Uterus (tissue), 4 donors: ENCODE data around the gene ARHGEF10L. TPM values are rescaled to one million over a fixed set of nuclear protein-coding genes. Genes with fewer than 3 reads are reported as not detected.

Source experiments
- DNase-seq, 2 donors: peaks; one replicate each; pipeline ENCODE4 v3.0.0-alpha.2; 2019 to 2020
- H3K27ac ChIP-seq, 2 donors: fragments of 200-600 bp; sonication (generic); 1 replicate in 1 of 2; 2 replicates in 1 of 2; pipeline ENCODE4 v1.5.1; 2016 to 2018
- H3K27me3 ChIP-seq, 2 donors: fragments of 200-600 bp; sonication (generic); one replicate each; pipeline ENCODE4 v1.5.1; 2018 to 2019; ENCODE audit warnings: control low read depth in 1 of 2
- H3K36me3 ChIP-seq, 2 donors: fragments of 200-600 bp; sonication (generic); one replicate each; pipeline ENCODE4 v1.5.1; 2019; ENCODE audit warnings: control low read depth in 1 of 2
- H3K4me1 ChIP-seq, 2 donors: fragments of 200-600 bp; sonication (generic); one replicate each; pipeline ENCODE4 v1.5.1; 2018 to 2019; ENCODE audit warnings: control low read depth in 1 of 2
- H3K4me3 ChIP-seq, 2 donors: fragments of 200-600 bp; sonication (generic); 1 replicate in 1 of 2; 2 replicates in 1 of 2; pipeline ENCODE4 v1.5.1; 2018 to 2019; ENCODE audit warnings: mild to moderate bottlenecking in 1 of 2
- H3K9me3 ChIP-seq, 2 donors: fragments of 200-600 bp; sonication (generic); one replicate each; pipeline ENCODE4 v1.5.1; 2019; ENCODE audit warnings: control low read depth in 1 of 2
- CTCF ChIP-seq, 4 experiments: fragments of 200-600 bp in 2 of 4; fragments of 450-650 bp in 2 of 4; sonication (generic) in 2 of 4; IDR thresholded peaks; one replicate each; pipeline ENCODE4 v1.5.1; 2016 to 2019; ENCODE audit warnings: antibody characterized with exemption in 4 of 4, mild to moderate bottlenecking in 2 of 4, moderate library complexity in 1 of 4
- POLR2A ChIP-seq, 2 donors: fragments of 450-650 bp; IDR thresholded peaks; one replicate each; pipeline ENCODE4 v1.6.1; 2016; ENCODE audit warnings: antibody characterized with exemption in 2 of 2, mild to moderate bottlenecking in 1 of 2, moderate library complexity in 1 of 2
- intact Hi-C: fragments of 100-400 bp; cut with DNase I; formaldehyde crosslinking; loops from one replicate; pipeline ENCODE4 v1.15.1; 2023; ENCODE audit warnings: low total_unique reads
- total RNA-seq, 4 donors: library from RNA; depleted of rRNA in 3 of 4; stranded (reverse); fragments of >200 nt in 3 of 4; gene quantifications; one replicate each; pipeline versions ENCODE4 v1.1.0 to v1.2.4, GENCODE V29; 2014 to 2023
- donor health status: DM: yes; HTN: yes; CAD: no.

ARHGEF10L gene
- total RNA-seq, 4 donors from 2014 or later: 5.6 to 61.9 (median 19.1) TPM

- no peaks in the 10 kb centered on the region for H3K4me1 ChIP-seq
- H3K4me3 ChIP-seq: no peak overlapping the region
- intact Hi-C loops: no loop called here
- H3K9me3 ChIP-seq: no peaks in the 10 kb centered on the region
- H3K27ac ChIP-seq: no peak overlapping the region
- no peak for TF ChIP-seq CTCF (IDR thresholded peaks at IDR 0.05)
- TF ChIP-seq POLR2A (IDR thresholded peaks at IDR 0.05): no peak
- H3K36me3 ChIP-seq: no peaks in the 10 kb centered on the region
- no peak for DNase-seq
- no peaks in the 10 kb centered on the region for H3K27me3 ChIP-seq
Measured at GRCh38 chr1:17665950-17666720, 126.6 kb downstream of the ARHGEF10L start.

GRCh38 chr1:17667641-17668040 lies 128.1 kb downstream of the ARHGEF10L start:
- Histone ChIP-seq H3K4me1 (no peaks in the 10 kb centered on the region), H3K9me3 (no peaks in the 10 kb centered on the region), H3K36me3 (no peaks in the 10 kb centered on the region), H3K27ac (no peak overlapping the region), H3K4me3 (no peak overlapping the region), H3K27me3 (no peaks in the 10 kb centered on the region)
- intact Hi-C loops: no loop called here
- TF ChIP-seq CTCF (IDR thresholded peaks at IDR 0.05) (no peak), POLR2A (IDR thresholded peaks at IDR 0.05) (no peak)
- DNase-seq: no peak

- TF ChIP-seq POLR2A (IDR thresholded peaks at IDR 0.05) (no peak), CTCF (IDR thresholded peaks at IDR 0.05) (no peak)
- Histone ChIP-seq H3K4me1 (no peaks in the 10 kb centered on the region), H3K4me3 (no peak overlapping the region), H3K36me3 (no peaks in the 10 kb centered on the region), H3K27ac (no peak overlapping the region), H3K27me3 (no peaks in the 10 kb centered on the region), H3K9me3 (no peaks in the 10 kb centered on the region)
- no peak for DNase-seq
- intact Hi-C loops: no loop called here
Measured at GRCh38 chr1:17668195-17668594, 128.7 kb downstream of the ARHGEF10L start.

- Histone ChIP-seq H3K4me1 (no peaks in the 10 kb centered on the region), H3K27me3 (no peaks in the 10 kb centered on the region), H3K4me3 (no peak overlapping the region), H3K9me3 (no peaks in the 10 kb centered on the region), H3K36me3 (no peaks in the 10 kb centered on the region), H3K27ac (no peak overlapping the region)
- no peak for DNase-seq
- intact Hi-C loops: no loop called here
- TF ChIP-seq CTCF (IDR thresholded peaks at IDR 0.05): no peak
- TF ChIP-seq POLR2A (IDR thresholded peaks at IDR 0.05): no peak
Measured at GRCh38 chr1:17668624-17669175, 129.2 kb downstream of the ARHGEF10L start.

- Histone ChIP-seq H3K36me3 (no peaks in the 10 kb centered on the region), H3K27me3 (no peaks in the 10 kb centered on the region), H3K4me3 (no peak overlapping the region), H3K27ac (no peak overlapping the region), H3K9me3 (no peaks in the 10 kb centered on the region), H3K4me1 (no peaks in the 10 kb centered on the region)
- TF ChIP-seq CTCF (IDR thresholded peaks at IDR 0.05) (no peak), POLR2A (IDR thresholded peaks at IDR 0.05) (no peak)
- no peak for DNase-seq
- intact Hi-C loops: no loop called here
Measured at GRCh38 chr1:17669305-17669704, 129.8 kb downstream of the ARHGEF10L start.
